Measurements from ENCODE around the gene DLD.
"Not testable (repeated sequence)": the region's sequence is repeated elsewhere in the genome, so short reads cannot be mapped to it uniquely, and the experiment has no call there.

The DLD gene

GRCh38 chr7:107890962-107891635, at the start of gene DLD:
DLD (plus strand) TSS chr7:107891183; CDS start chr7:107891251, 68 bp downstream.
- DNase-seq (ENCODE audit: low spot score in 2 of 2) (peak; percentile 86 to 95), ATAC-seq (peak; percentile 99)
- H3K4me3 Mint-ChIP-seq = peak within 1 kb of the TSS; percentile 98
- H3K36me3 Mint-ChIP-seq = peaks cover 39% of the 10 kb centered on the region
- H3K4me1 Mint-ChIP-seq = peaks cover 30% of the 10 kb centered on the region
- no peaks in the 10 kb centered on the region for H3K9me3 Mint-ChIP-seq
- peak within 1 kb of the TSS; percentile 98 for H3K27ac Mint-ChIP-seq

GRCh38 chr7:107842213-107842612, 48.8 kb upstream of the DLD start:
- Mint-ChIP-seq H3K4me1 (no peaks in the 10 kb centered on the region), H3K9me3 (peaks cover 3% of the 10 kb centered on the region), H3K4me3 (no peak overlapping the region), H3K27ac (no peak overlapping the region), H3K36me3 (no peaks in the 10 kb centered on the region)
- ATAC-seq (no peak), DNase-seq (ENCODE audit: low spot score in 2 of 2) (no peak)

GRCh38 chr7:107843184-107843583, 47.8 kb upstream of the DLD start:
- Mint-ChIP-seq H3K4me1 (no peaks in the 10 kb centered on the region), H3K27ac (no peak overlapping the region), H3K9me3 (peaks cover 3% of the 10 kb centered on the region), H3K4me3 (no peak overlapping the region), H3K36me3 (no peaks in the 10 kb centered on the region)
- ATAC-seq (no peak), DNase-seq (ENCODE audit: low spot score in 2 of 2) (no peak)

GRCh38 chr7:107846324-107846723, 44.7 kb upstream of the DLD start:
- H3K4me3 Mint-ChIP-seq = no peak overlapping the region
- H3K9me3 Mint-ChIP-seq = no peaks in the 10 kb centered on the region
- no peaks in the 10 kb centered on the region for H3K4me1 Mint-ChIP-seq
- DNase-seq (ENCODE audit: low spot score in 2 of 2) (no peak), ATAC-seq (no peak)
- no peaks in the 10 kb centered on the region for H3K36me3 Mint-ChIP-seq
- H3K27ac Mint-ChIP-seq = no peak overlapping the region

GRCh38 chr7:107847168-107847835, 43.7 kb upstream of the DLD start:
- no peaks in the 10 kb centered on the region for H3K36me3 Mint-ChIP-seq
- ATAC-seq (no peak), DNase-seq (ENCODE audit: low spot score in 2 of 2) (no peak)
- H3K27ac Mint-ChIP-seq = no peak overlapping the region
- H3K9me3 Mint-ChIP-seq = no peaks in the 10 kb centered on the region
- H3K4me1 Mint-ChIP-seq = no peaks in the 10 kb centered on the region
- no peak overlapping the region for H3K4me3 Mint-ChIP-seq

- H3K4me3 Mint-ChIP-seq; H3K36me3 Mint-ChIP-seq; H3K9me3 Mint-ChIP-seq; DNase-seq (ENCODE audit: low spot score in 2 of 2); ATAC-seq; H3K27ac Mint-ChIP-seq; H3K4me1 Mint-ChIP-seq: not testable (repeated sequence)
Observed at GRCh38 chr7:107847836-107848175, 43.2 kb upstream of the DLD start.

GRCh38 chr7:107848211-107848610, 42.8 kb upstream of the DLD start:
- not testable (repeated sequence) for DNase-seq (ENCODE audit: low spot score in 2 of 2); H3K9me3 Mint-ChIP-seq; H3K36me3 Mint-ChIP-seq; ATAC-seq; H3K4me1 Mint-ChIP-seq; H3K27ac Mint-ChIP-seq; H3K4me3 Mint-ChIP-seq

- Mint-ChIP-seq H3K4me3 (no peak overlapping the region), H3K27ac (no peak overlapping the region), H3K9me3 (no peaks in the 10 kb centered on the region), H3K36me3 (no peaks in the 10 kb centered on the region), H3K4me1 (peaks cover 7% of the 10 kb centered on the region)
- DNase-seq (ENCODE audit: low spot score in 2 of 2) (no peak), ATAC-seq (no peak)
Observed at GRCh38 chr7:107850216-107850615, 40.8 kb upstream of the DLD start.

GRCh38 chr7:107850643-107851042, 40.3 kb upstream of the DLD start:
- no peaks in the 10 kb centered on the region for H3K36me3 Mint-ChIP-seq
- no peak overlapping the region for H3K27ac Mint-ChIP-seq
- H3K4me1 Mint-ChIP-seq = peaks cover 12% of the 10 kb centered on the region
- DNase-seq (ENCODE audit: low spot score in 2 of 2) = no peak
- H3K9me3 Mint-ChIP-seq = no peaks in the 10 kb centered on the region
- no peak overlapping the region for H3K4me3 Mint-ChIP-seq
- no peak for ATAC-seq

GRCh38 chr7:107854454-107854853, 36.5 kb upstream of the DLD start:
- no peaks in the 10 kb centered on the region for H3K9me3 Mint-ChIP-seq
- DNase-seq (ENCODE audit: low spot score in 2 of 2) (no peak), ATAC-seq (no peak)
- H3K36me3 Mint-ChIP-seq = no peaks in the 10 kb centered on the region
- H3K27ac Mint-ChIP-seq = peak overlapping the region; percentile 16
- H3K4me3 Mint-ChIP-seq = no peak overlapping the region
- peaks cover 46% of the 10 kb centered on the region for H3K4me1 Mint-ChIP-seq

- Mint-ChIP-seq H3K4me3 (no peak overlapping the region), H3K4me1 (peaks cover 46% of the 10 kb centered on the region), H3K9me3 (no peaks in the 10 kb centered on the region), H3K36me3 (no peaks in the 10 kb centered on the region), H3K27ac (peak overlapping the region; percentile 16)
- DNase-seq (ENCODE audit: low spot score in 2 of 2) = no peak
- ATAC-seq = no peak
Observed at GRCh38 chr7:107854989-107855388, 36.0 kb upstream of the DLD start.

- H3K4me1 Mint-ChIP-seq = peaks cover 59% of the 10 kb centered on the region
- H3K9me3 Mint-ChIP-seq = no peaks in the 10 kb centered on the region
- ATAC-seq (peak; percentile 92), DNase-seq (ENCODE audit: low spot score in 2 of 2) (peak in 1 of 2 donors; percentile 55)
- H3K4me3 Mint-ChIP-seq = peak overlapping the region; percentile 40
- peak overlapping the region; percentile 77 for H3K27ac Mint-ChIP-seq
- no peaks in the 10 kb centered on the region for H3K36me3 Mint-ChIP-seq
Observed at GRCh38 chr7:107856806-107857540, 34.0 kb upstream of the DLD start.

- H3K4me1 Mint-ChIP-seq = peaks cover 59% of the 10 kb centered on the region
- peak overlapping the region; percentile 77 for H3K27ac Mint-ChIP-seq
- H3K9me3 Mint-ChIP-seq = no peaks in the 10 kb centered on the region
- H3K36me3 Mint-ChIP-seq = no peaks in the 10 kb centered on the region
- ATAC-seq (peak; percentile 86), DNase-seq (ENCODE audit: low spot score in 2 of 2) (no peak)
- peak overlapping the region; percentile 40 for H3K4me3 Mint-ChIP-seq
Observed at GRCh38 chr7:107857541-107857912, 33.5 kb upstream of the DLD start.

- DNase-seq (ENCODE audit: low spot score in 2 of 2) (no peak), ATAC-seq (no peak)
- H3K4me1 Mint-ChIP-seq = peaks cover 59% of the 10 kb centered on the region
- H3K4me3 Mint-ChIP-seq = no peak overlapping the region
- no peaks in the 10 kb centered on the region for H3K36me3 Mint-ChIP-seq
- peak overlapping the region; percentile 44 for H3K27ac Mint-ChIP-seq
- no peaks in the 10 kb centered on the region for H3K9me3 Mint-ChIP-seq
Observed at GRCh38 chr7:107858280-107858679, 32.7 kb upstream of the DLD start.

GRCh38 chr7:107860279-107860961, 30.6 kb upstream of the DLD start:
- Mint-ChIP-seq H3K9me3 (no peaks in the 10 kb centered on the region), H3K27ac (peak overlapping the region; percentile 41), H3K36me3 (no peaks in the 10 kb centered on the region), H3K4me1 (peaks cover 67% of the 10 kb centered on the region), H3K4me3 (no peak overlapping the region)
- ATAC-seq = no peak
- DNase-seq (ENCODE audit: low spot score in 2 of 2) = no peak

Measured in stimulated activated effector memory CD8-positive, alpha-beta T cell treated with anti-CD3 and anti-CD28 coated beads, Interleukin-12 subunit alpha, Interleukin-12 subunit beta, amount 100 ng/mL, for 72 hours (primary cell).